ENCODE measurements around the gene KISS1R. TPM values are rescaled to one million over a fixed set of nuclear protein-coding genes. Genes with fewer than 3 reads are reported as not detected.

KISS1R gene
- total RNA-seq, 1 experiment from 2014 or later: not detected

- Histone ChIP-seq H3K27ac (ENCODE audit: low read length) (no peak overlapping the region), H2AFZ (ENCODE audit: low read length) (no peak overlapping the region), H3K9me2 (replicated peaks; ENCODE audit: insufficient read depth, low read length) (no peaks in the 10 kb centered on the region), H3K36me3 (ENCODE audit: insufficient read depth, low read length) (no peaks in the 10 kb centered on the region), H3K4me3 (ENCODE audit: low read length) (no peak overlapping the region), H3K79me2 (ENCODE audit: low read length) (no peaks in the 10 kb centered on the region), H4K20me1 (ENCODE audit: insufficient read depth, low read depth, low read length) (peaks cover 5% of the 10 kb centered on the region; the same call in 1 of the 2 replicates), H3K4me1 (ENCODE audit: low read length) (no peaks in the 10 kb centered on the region), H3K9me3 (ENCODE audit: low read length) (no peaks in the 10 kb centered on the region), H3K27me3 (ENCODE audit: low read length) (no peaks in the 10 kb centered on the region), H3K9ac (ENCODE audit: low read length) (no peak overlapping the region), H3K4me2 (ENCODE audit: low read depth, low read length, poor library complexity, severe bottlenecking) (no peak overlapping the region)
- no peak for DNase-seq
These were observed 16.4 kb downstream of the KISS1R start for GRCh38 chr19:933553-933882.

- Histone ChIP-seq H3K4me3 (ENCODE audit: low read length) (no peak overlapping the region), H3K9ac (ENCODE audit: low read length) (no peak overlapping the region), H3K27me3 (ENCODE audit: low read length) (no peaks in the 10 kb centered on the region), H3K27ac (ENCODE audit: low read length) (no peak overlapping the region), H3K4me2 (ENCODE audit: low read depth, low read length, poor library complexity, severe bottlenecking) (no peak overlapping the region), H3K9me2 (replicated peaks; ENCODE audit: insufficient read depth, low read length) (no peaks in the 10 kb centered on the region), H3K4me1 (ENCODE audit: low read length) (no peaks in the 10 kb centered on the region), H3K79me2 (ENCODE audit: low read length) (no peaks in the 10 kb centered on the region), H4K20me1 (ENCODE audit: insufficient read depth, low read depth, low read length) (no peaks in the 10 kb centered on the region), H2AFZ (ENCODE audit: low read length) (no peak overlapping the region), H3K9me3 (ENCODE audit: low read length) (no peaks in the 10 kb centered on the region), H3K36me3 (ENCODE audit: insufficient read depth, low read length) (no peaks in the 10 kb centered on the region)
- no peak for DNase-seq
These were observed 17.2 kb downstream of the KISS1R start for GRCh38 chr19:934197-934840.

GRCh38 chr19:934865-935479 lies 17.8 kb downstream of the KISS1R start:
- H3K4me1 ChIP-seq (ENCODE audit: low read length): no peaks in the 10 kb centered on the region

GRCh38 chr19:936175-936546 lies 19.0 kb downstream of the KISS1R start:
- Histone ChIP-seq H4K20me1 (ENCODE audit: insufficient read depth, low read depth, low read length) (no peaks in the 10 kb centered on the region), H3K9me3 (ENCODE audit: low read length) (no peaks in the 10 kb centered on the region), H3K9ac (ENCODE audit: low read length) (no peak overlapping the region), H3K9me2 (replicated peaks; ENCODE audit: insufficient read depth, low read length) (no peaks in the 10 kb centered on the region), H3K36me3 (ENCODE audit: insufficient read depth, low read length) (no peaks in the 10 kb centered on the region), H3K4me2 (ENCODE audit: low read depth, low read length, poor library complexity, severe bottlenecking) (no peak overlapping the region), H3K27me3 (ENCODE audit: low read length) (no peaks in the 10 kb centered on the region), H3K27ac (ENCODE audit: low read length) (no peak overlapping the region), H3K79me2 (ENCODE audit: low read length) (no peaks in the 10 kb centered on the region), H3K4me3 (ENCODE audit: low read length) (no peak overlapping the region), H3K4me1 (ENCODE audit: low read length) (no peaks in the 10 kb centered on the region), H2AFZ (ENCODE audit: low read length) (no peak overlapping the region)
- DNase-seq: no peak

More at GRCh38 chr19:934865-935479, 17.8 kb downstream of the KISS1R start:
- H4K20me1 ChIP-seq (ENCODE audit: insufficient read depth, low read depth, low read length): no peaks in the 10 kb centered on the region
- no peak overlapping the region for H3K4me2 ChIP-seq (ENCODE audit: low read depth, low read length, poor library complexity, severe bottlenecking)
- no peaks in the 10 kb centered on the region for H3K36me3 ChIP-seq (ENCODE audit: insufficient read depth, low read length)
- no peak overlapping the region for H3K4me3 ChIP-seq (ENCODE audit: low read length)
- H3K79me2 ChIP-seq (ENCODE audit: low read length): no peaks in the 10 kb centered on the region
- no peaks in the 10 kb centered on the region for H3K9me3 ChIP-seq (ENCODE audit: low read length)
- no peaks in the 10 kb centered on the region for H3K27me3 ChIP-seq (ENCODE audit: low read length)
- H2AFZ ChIP-seq (ENCODE audit: low read length): no peak overlapping the region
- no peak overlapping the region for H3K27ac ChIP-seq (ENCODE audit: low read length)
- H3K9me2 ChIP-seq (replicated peaks; ENCODE audit: insufficient read depth, low read length): no peaks in the 10 kb centered on the region
- no peak overlapping the region for H3K9ac ChIP-seq (ENCODE audit: low read length)
- no peak for DNase-seq

- Histone ChIP-seq H4K20me1 (ENCODE audit: insufficient read depth, low read depth, low read length) (0 out of 2 replicates have a peak, but pooled peaks cover 6% of the 10 kb centered on the region), H3K9me3 (ENCODE audit: low read length) (no peaks in the 10 kb centered on the region), H2AFZ (ENCODE audit: low read length) (no peak overlapping the region)
These were observed 20.1 kb downstream of the KISS1R start for GRCh38 chr19:937259-937694.

GRCh38 chr19:938233-938923 lies 21.2 kb downstream of the KISS1R start:
- H3K9me3 ChIP-seq (ENCODE audit: low read length): no peaks in the 10 kb centered on the region
- H2AFZ ChIP-seq (ENCODE audit: low read length): no peak overlapping the region
- H3K4me2 ChIP-seq (ENCODE audit: low read depth, low read length, poor library complexity, severe bottlenecking): no peak overlapping the region
- no peaks in the 10 kb centered on the region for H3K4me1 ChIP-seq (ENCODE audit: low read length)
- H3K9me2 ChIP-seq (replicated peaks; ENCODE audit: insufficient read depth, low read length): no peaks in the 10 kb centered on the region
- H3K27ac ChIP-seq (ENCODE audit: low read length): no peak overlapping the region
- H4K20me1 ChIP-seq (ENCODE audit: insufficient read depth, low read depth, low read length): 0 out of 2 replicates have a peak, but pooled peaks cover 6% of the 10 kb centered on the region
- H3K4me3 ChIP-seq (ENCODE audit: low read length): no peak overlapping the region
- no peaks in the 10 kb centered on the region for H3K36me3 ChIP-seq (ENCODE audit: insufficient read depth, low read length)
- DNase-seq: no peak
- H3K9ac ChIP-seq (ENCODE audit: low read length): no peak overlapping the region
- no peaks in the 10 kb centered on the region for H3K79me2 ChIP-seq (ENCODE audit: low read length)
- no peaks in the 10 kb centered on the region for H3K27me3 ChIP-seq (ENCODE audit: low read length)

More at GRCh38 chr19:937259-937694, 20.1 kb downstream of the KISS1R start:
- Histone ChIP-seq H3K27ac (ENCODE audit: low read length) (no peak overlapping the region), H3K27me3 (ENCODE audit: low read length) (no peaks in the 10 kb centered on the region), H3K36me3 (ENCODE audit: insufficient read depth, low read length) (no peaks in the 10 kb centered on the region), H3K4me2 (ENCODE audit: low read depth, low read length, poor library complexity, severe bottlenecking) (no peak overlapping the region), H3K79me2 (ENCODE audit: low read length) (no peaks in the 10 kb centered on the region), H3K4me3 (ENCODE audit: low read length) (no peak overlapping the region), H3K4me1 (ENCODE audit: low read length) (no peaks in the 10 kb centered on the region), H3K9me2 (replicated peaks; ENCODE audit: insufficient read depth, low read length) (no peaks in the 10 kb centered on the region), H3K9ac (ENCODE audit: low read length) (no peak overlapping the region)
- no peak for DNase-seq

- Histone ChIP-seq H3K4me2 (ENCODE audit: low read depth, low read length, poor library complexity, severe bottlenecking) (no peak overlapping the region), H4K20me1 (ENCODE audit: insufficient read depth, low read depth, low read length) (0 out of 2 replicates have a peak, but pooled peaks cover 6% of the 10 kb centered on the region), H3K9ac (ENCODE audit: low read length) (no peak overlapping the region), H3K27me3 (ENCODE audit: low read length) (no peaks in the 10 kb centered on the region), H3K27ac (ENCODE audit: low read length) (no peak overlapping the region), H3K4me3 (ENCODE audit: low read length) (no peak overlapping the region), H2AFZ (ENCODE audit: low read length) (no peak overlapping the region), H3K9me2 (replicated peaks; ENCODE audit: insufficient read depth, low read length) (no peaks in the 10 kb centered on the region), H3K79me2 (ENCODE audit: low read length) (no peaks in the 10 kb centered on the region), H3K36me3 (ENCODE audit: insufficient read depth, low read length) (no peaks in the 10 kb centered on the region), H3K9me3 (ENCODE audit: low read length) (no peaks in the 10 kb centered on the region), H3K4me1 (ENCODE audit: low read length) (no peaks in the 10 kb centered on the region)
- DNase-seq: no peak
These were observed 22.3 kb downstream of the KISS1R start for GRCh38 chr19:939439-939838.

- H4K20me1 ChIP-seq (ENCODE audit: insufficient read depth, low read depth, low read length): 0 out of 2 replicates have a peak, but pooled peaks cover 6% of the 10 kb centered on the region
- DNase-seq: no peak
- no peak overlapping the region for H3K9ac ChIP-seq (ENCODE audit: low read length)
- H3K4me3 ChIP-seq (ENCODE audit: low read length): no peak overlapping the region
- no peaks in the 10 kb centered on the region for H3K27me3 ChIP-seq (ENCODE audit: low read length)
- no peaks in the 10 kb centered on the region for H3K36me3 ChIP-seq (ENCODE audit: insufficient read depth, low read length)
- no peak overlapping the region for H3K4me2 ChIP-seq (ENCODE audit: low read depth, low read length, poor library complexity, severe bottlenecking)
- H3K27ac ChIP-seq (ENCODE audit: low read length): no peak overlapping the region
- H3K9me2 ChIP-seq (replicated peaks; ENCODE audit: insufficient read depth, low read length): no peaks in the 10 kb centered on the region
- H3K79me2 ChIP-seq (ENCODE audit: low read length): no peaks in the 10 kb centered on the region
- no peaks in the 10 kb centered on the region for H3K9me3 ChIP-seq (ENCODE audit: low read length)
- no peak overlapping the region for H2AFZ ChIP-seq (ENCODE audit: low read length)
- H3K4me1 ChIP-seq (ENCODE audit: low read length): no peaks in the 10 kb centered on the region
These were observed 22.8 kb downstream of the KISS1R start for GRCh38 chr19:939922-940321.

All from Karpas-422 (cell line).